AG04450 (cell line): ENCODE measurements around the gene FOLH1. TPM values are rescaled to one million over a fixed set of nuclear protein-coding genes. Genes with fewer than 3 reads are reported as not detected.
"Not testable (repeated sequence)": the region's sequence is repeated elsewhere in the genome, so short reads cannot be mapped to it uniquely, and the experiment has no call there.

Experiments
- CTCF ChIA-PET: fragments of 300-600, 350-600 bp; formaldehyde crosslinking; extraction: SDS; loops from one replicate; lab custom pipeline; 2022; ENCODE audit warnings: antibody characterized with exemption, inconsistent platforms; lab: Charles Lee
- POLR2A ChIA-PET: fragments of 350-600 bp; formaldehyde crosslinking; extraction: SDS; loops from one replicate; lab custom pipeline; 2021; ENCODE audit warnings: antibody characterized with exemption, inconsistent platforms; lab: Yijun Ruan, JAX
- DNase-seq: peaks from one replicate; pipeline ENCODE4 v3.0.0-alpha.2; 2011; ENCODE audit warnings: low read depth, low spot score
- H3K27ac ChIP-seq: one replicate; pipeline ENCODE4 v1.5.1; 2012; ENCODE audit warnings: low read depth, low read length, control low read depth
- H3K27me3 ChIP-seq: one replicate; pipeline ENCODE4 v1.6.0; 2012; ENCODE audit warnings: low read length; ENCODE audit not compliant: control insufficient read depth, insufficient read depth
- H3K4me3 ChIP-seq: 2 replicates; pipeline ENCODE4 v1.5.1; 2011; ENCODE audit warnings: mild to moderate bottlenecking, low read depth, low read length, control low read depth
- H3K9me3 ChIP-seq: 2 replicates; pipeline ENCODE4 v1.5.1; 2012; ENCODE audit warnings: low read length; ENCODE audit not compliant: control insufficient read depth, insufficient read depth
- polyA plus RNA-seq: library from polyadenylated mRNA; depleted of rRNA; stranded (reverse); fragments of >200 nt; gene quantifications from 2 replicates; pipeline ENCODE4 v1.2.3, GENCODE V29; 2011
- TF ChIP-seq, protein P1 (sequence below): IDR thresholded peaks from 2 replicates; pipeline ENCODE4 v1.5.1; 2011; ENCODE audit warnings: low read depth, low read length, control low read depth, inconsistent platforms

The FOLH1 gene
- polyA plus RNA-seq, 1 experiment: not detected

DNA sequence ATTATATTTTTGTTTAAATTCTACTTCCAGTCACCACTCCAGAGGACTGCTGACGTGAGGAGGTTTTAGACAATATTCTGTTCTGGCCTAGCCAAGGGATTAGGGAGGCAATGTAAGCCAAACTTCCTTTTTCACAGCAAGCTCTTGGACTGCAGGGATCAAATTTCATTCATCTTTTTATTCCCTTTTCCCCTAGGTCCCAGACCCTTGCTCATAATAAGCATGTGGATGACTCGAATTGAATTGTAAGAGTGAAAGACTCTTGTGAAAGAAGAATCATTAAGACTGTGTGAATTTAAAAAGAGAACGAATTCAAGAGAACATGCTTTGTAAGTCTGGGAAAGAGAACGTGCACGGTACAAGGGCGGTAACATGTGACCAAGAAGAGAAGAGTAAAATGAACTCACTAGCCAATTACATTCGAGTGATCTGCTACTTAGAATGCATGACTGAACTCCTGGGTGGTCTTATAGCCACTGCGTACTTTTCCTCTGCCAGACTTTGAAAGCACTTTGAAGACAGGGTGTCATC lies 16.9 kb upstream of the FOLH1 start:
- POLR2A ChIA-PET, CTCF ChIA-PET, H3K27me3 ChIP-seq, H3K4me3 ChIP-seq, DNase-seq, H3K9me3 ChIP-seq, H3K27ac ChIP-seq: not testable (repeated sequence)

DNA sequence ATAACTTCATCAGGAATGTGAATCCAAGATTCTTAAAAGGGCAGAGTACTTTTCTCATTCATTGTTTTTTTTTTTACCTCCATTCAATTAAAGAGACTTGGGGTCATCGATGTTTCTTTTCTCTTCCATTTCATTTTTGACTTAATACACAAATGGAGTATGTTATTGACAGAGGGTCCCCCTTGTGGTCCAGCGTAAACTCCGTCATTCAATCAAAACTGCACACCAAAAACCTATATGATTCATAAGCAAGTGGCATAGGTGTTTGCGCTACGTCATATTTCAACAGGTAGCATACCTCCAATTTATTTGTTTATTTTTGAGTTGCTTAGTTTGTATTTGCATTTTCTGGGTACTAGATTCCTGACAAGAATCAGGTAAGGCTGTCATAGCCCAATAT lies 12.7 kb upstream of the FOLH1 start:
- POLR2A ChIA-PET: no interaction called here
- TF ChIP-seq, protein P1, sequence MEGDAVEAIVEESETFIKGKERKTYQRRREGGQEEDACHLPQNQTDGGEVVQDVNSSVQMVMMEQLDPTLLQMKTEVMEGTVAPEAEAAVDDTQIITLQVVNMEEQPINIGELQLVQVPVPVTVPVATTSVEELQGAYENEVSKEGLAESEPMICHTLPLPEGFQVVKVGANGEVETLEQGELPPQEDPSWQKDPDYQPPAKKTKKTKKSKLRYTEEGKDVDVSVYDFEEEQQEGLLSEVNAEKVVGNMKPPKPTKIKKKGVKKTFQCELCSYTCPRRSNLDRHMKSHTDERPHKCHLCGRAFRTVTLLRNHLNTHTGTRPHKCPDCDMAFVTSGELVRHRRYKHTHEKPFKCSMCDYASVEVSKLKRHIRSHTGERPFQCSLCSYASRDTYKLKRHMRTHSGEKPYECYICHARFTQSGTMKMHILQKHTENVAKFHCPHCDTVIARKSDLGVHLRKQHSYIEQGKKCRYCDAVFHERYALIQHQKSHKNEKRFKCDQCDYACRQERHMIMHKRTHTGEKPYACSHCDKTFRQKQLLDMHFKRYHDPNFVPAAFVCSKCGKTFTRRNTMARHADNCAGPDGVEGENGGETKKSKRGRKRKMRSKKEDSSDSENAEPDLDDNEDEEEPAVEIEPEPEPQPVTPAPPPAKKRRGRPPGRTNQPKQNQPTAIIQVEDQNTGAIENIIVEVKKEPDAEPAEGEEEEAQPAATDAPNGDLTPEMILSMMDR: no peak
- no peak overlapping the region for H3K27ac ChIP-seq
- DNase-seq: no peak
- no peaks in the 10 kb centered on the region for H3K27me3 ChIP-seq
- H3K9me3 ChIP-seq: no peaks in the 10 kb centered on the region
- no peak overlapping the region for H3K4me3 ChIP-seq
- CTCF ChIA-PET: no interaction called here

DNA sequence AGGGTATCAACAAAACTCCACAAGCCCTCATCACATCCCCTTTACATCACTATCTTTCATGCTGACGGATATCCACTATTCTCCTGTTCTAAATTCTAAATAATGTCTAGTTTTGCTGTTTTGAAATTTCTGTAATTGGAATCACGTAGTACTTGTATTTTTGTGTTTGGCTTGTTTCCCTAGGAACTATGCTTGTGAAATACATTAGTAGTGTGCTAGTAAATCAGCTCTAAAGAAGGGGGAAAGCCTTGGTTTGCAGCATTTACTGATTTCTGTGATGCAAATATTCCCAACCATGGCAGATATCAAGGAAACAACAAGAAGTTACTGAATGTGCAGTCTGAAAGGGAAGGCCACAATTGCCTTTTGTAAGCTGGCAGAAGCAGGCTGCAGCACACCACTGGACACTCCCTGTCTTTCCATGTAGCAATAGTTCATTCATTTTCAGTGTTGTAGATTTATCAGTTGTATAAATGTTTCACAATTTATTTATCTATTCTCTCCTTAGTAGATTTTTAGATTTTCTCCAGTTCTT lies 4.7 kb upstream of the FOLH1 start:
- Histone ChIP-seq H3K27ac (no peak overlapping the region), H3K9me3 (peaks cover 3% of the 10 kb centered on the region), H3K27me3 (no peaks in the 10 kb centered on the region), H3K4me3 (no peak overlapping the region)
- no peak for DNase-seq
- CTCF ChIA-PET: no interaction called here
- POLR2A ChIA-PET: no interaction called here
- TF ChIP-seq, protein P1: no peak

DNA sequence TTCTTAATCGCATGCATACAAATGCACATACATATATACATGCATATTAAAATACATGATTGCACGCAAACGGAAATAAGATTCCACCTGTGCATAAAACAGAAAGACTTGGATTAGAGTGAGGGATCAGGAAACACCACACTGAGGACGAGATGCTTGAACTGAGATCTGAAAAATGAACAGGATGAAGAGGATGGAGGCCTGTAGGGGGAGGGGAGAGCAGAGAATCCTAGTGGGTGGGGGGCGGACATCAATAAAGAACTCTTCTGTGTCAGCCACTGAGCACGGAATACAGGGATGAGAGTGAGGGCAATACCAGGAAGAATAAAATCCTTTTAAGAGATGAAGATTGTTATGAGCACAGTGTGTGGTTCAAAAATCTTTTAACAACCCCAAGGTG lies 1.4 kb downstream of the FOLH1 start:
- DNase-seq, POLR2A ChIA-PET, H3K4me3 ChIP-seq, CTCF ChIA-PET, H3K27ac ChIP-seq, H3K9me3 ChIP-seq, H3K27me3 ChIP-seq: not testable (repeated sequence)

DNA sequence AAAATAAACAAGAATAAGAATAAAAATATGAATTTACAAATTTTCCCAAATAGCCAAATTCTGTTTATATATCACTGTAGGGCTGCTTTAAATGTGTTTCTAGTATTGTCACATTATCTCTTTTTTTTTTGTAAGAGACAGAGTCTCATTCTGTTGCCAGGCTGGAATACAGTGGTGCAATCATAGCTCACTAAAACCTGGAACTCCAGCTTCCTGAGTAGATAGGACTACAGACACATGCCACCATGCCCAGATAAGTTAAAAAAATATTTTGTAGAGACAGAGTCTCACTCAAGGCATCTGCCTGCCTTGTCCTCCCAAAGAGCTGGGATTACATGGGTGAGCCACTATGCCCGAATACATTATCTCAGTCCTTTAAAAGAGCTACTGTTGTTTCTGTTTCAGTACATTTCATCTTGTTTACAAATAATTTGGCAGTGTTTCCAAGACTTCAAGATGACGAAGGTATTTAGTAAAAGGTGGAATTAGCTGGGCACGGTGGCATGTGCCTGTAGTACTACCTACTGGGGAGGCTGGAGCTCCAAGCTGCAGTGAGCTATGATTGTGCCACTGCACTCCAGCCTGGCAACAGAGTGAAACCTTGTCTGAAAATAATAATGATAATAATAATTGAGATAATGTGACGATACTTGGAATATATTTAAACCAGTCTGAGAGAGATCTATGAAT lies 6.0 kb downstream of the FOLH1 start:
- DNase-seq: no peak
- Histone ChIP-seq H3K4me3 (no peak overlapping the region), H3K27ac (no peak overlapping the region), H3K9me3 (no peaks in the 10 kb centered on the region; the same call in none of the 2 replicates), H3K27me3 (no peaks in the 10 kb centered on the region)
- ChIA-PET POLR2A (no interaction called here), CTCF (no interaction called here)
- TF ChIP-seq, protein P1: no peak

DNA sequence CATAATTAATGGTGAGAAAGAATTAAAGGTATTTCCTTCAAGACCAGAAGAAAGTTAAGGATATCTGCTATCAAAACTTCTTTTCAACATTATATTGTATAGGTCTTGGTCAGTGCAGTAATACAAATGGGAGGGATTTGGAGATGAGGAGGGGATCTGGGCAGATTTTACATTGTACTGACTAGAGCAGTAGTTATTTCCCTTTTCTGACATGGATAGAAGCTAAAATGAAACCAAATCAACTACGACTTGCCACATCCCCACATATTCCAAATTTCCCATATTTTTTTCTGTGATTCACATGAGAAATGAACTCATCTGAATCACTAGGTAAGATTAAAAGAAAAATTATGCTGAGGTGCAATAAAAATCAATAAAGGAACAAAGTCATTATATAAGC lies 11.6 kb downstream of the FOLH1 start:
- CTCF ChIA-PET, H3K27ac ChIP-seq, POLR2A ChIA-PET, H3K4me3 ChIP-seq, DNase-seq, H3K9me3 ChIP-seq, H3K27me3 ChIP-seq: not testable (repeated sequence)

DNA sequence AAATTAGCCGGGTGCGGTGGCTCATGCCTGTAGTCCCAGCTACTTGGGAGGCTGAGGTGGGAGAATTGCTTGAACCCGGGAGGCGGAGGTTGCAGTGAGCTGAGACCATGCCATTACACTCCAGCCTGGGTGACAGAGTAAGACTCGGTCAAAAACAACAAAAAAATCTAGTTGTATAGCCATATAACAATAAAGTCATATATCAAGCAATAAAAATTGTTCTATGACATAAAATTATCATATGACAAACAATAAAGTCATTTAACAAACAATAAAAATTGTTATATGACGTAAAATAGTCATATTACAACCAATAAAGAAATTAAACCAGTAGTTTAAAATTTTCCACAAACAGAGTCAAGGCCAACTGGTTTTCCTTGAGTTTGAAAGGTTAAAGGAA lies 12.4 kb downstream of the FOLH1 start:
- H3K27ac ChIP-seq, H3K27me3 ChIP-seq, H3K9me3 ChIP-seq, DNase-seq, H3K4me3 ChIP-seq, POLR2A ChIA-PET, CTCF ChIA-PET: not testable (repeated sequence)

DNA sequence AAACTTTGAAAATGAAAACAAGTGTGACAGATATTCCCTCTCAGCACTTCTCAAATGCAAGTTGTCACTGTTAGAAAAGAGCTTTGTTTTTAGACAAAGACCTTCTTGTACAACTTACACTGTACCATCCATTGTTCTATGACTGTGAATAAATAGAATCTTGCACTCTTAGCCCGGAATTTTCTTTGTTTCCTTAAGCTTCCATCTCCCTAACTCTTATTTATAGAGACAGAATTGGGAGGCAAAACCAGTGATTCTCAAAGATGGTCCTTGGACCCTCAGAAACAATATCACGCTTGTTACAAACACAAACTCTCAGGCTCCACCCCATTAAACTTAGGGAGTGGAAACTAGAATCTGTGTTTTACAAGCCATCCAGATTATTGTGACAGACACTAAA lies 18.1 kb downstream of the FOLH1 start:
- DNase-seq, POLR2A ChIA-PET, H3K4me3 ChIP-seq, H3K27ac ChIP-seq, H3K27me3 ChIP-seq, H3K9me3 ChIP-seq, CTCF ChIA-PET: not testable (repeated sequence)

DNA sequence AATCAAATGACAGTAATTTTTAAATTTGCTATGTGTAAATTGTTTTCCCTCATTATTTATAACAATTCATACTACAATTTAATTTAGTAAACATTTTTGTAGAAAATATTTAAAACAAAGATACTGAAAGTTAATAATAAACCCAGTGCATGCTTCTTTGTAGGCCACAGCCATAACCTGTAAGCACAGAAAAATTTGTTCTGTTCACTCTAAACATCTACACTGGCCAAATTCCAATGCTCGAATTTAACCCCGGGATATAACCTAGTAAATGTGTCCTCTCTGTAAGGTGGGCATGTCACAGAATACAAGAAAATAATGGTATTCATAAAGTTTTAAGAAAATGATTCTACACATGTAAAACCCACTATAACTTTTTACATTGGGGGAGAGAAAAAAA lies 22.2 kb downstream of the FOLH1 start:
- H3K27ac ChIP-seq, H3K4me3 ChIP-seq, H3K27me3 ChIP-seq, POLR2A ChIA-PET, DNase-seq, CTCF ChIA-PET, H3K9me3 ChIP-seq: not testable (repeated sequence)
